Activated B cell treated with CpG ODN at 0.5 μM for 24 hours (primary cell): Measurements from ENCODE around the gene CFAP20DC. TPM values are rescaled to one million over a fixed set of nuclear protein-coding genes. Genes with fewer than 3 reads are reported as not detected.
A peak's percentile ranks its signal among the peaks of the same experiment; 100 is the strongest.
"Not testable (repeated sequence)": the region's sequence is repeated elsewhere in the genome, so short reads cannot be mapped to it uniquely, and the experiment has no call there.

Experiments used
- ATAC-seq: fragments of 200-7000 bp; cut with Tn5 transposase; one replicate; pipeline ENCODE4 v1.10.0; 2021; ENCODE audit warnings: low read depth, mild to moderate bottlenecking, moderate library complexity
- CTCF ChIA-PET: fragments of 350-600 bp; sonication (Branson Sonifier 250); formaldehyde crosslinking; loops from one replicate; lab custom pipeline; 2021; ENCODE audit warnings: antibody characterized with exemption; lab: Charles Lee
- POLR2A ChIA-PET: fragments of 350-600 bp; sonication (Branson Sonifier 250); formaldehyde crosslinking; loops from one replicate; lab custom pipeline; 2021; ENCODE audit warnings: antibody characterized with exemption; lab: Charles Lee
- DNase-seq: peaks from one replicate; pipeline ENCODE4 v3.0.0; 2022
- H3K27ac Mint-ChIP-seq: one replicate; pipeline ENCODE4 v1.8.0; 2020; ENCODE audit warnings: mixed read lengths
- H3K27me3 Mint-ChIP-seq: one replicate; pipeline ENCODE4 v1.8.0; 2021; ENCODE audit warnings: mixed read lengths
- H3K36me3 Mint-ChIP-seq: one replicate; pipeline ENCODE4 v1.8.0; 2021; ENCODE audit warnings: low read depth, mixed read lengths
- H3K4me1 Mint-ChIP-seq: one replicate; pipeline ENCODE4 v1.8.0; 2021; ENCODE audit warnings: mixed read lengths
- H3K4me3 Mint-ChIP-seq: one replicate; pipeline ENCODE4 v1.8.0; 2020; ENCODE audit warnings: mild to moderate bottlenecking, mixed read lengths
- H3K9me3 Mint-ChIP-seq: one replicate; pipeline ENCODE4 v1.8.0; 2020; ENCODE audit warnings: mixed read lengths
- CTCF ChIP-seq: fragments of 200-600 bp; IDR thresholded peaks from one replicate; pipeline ENCODE4 v1.8.0; 2022; ENCODE audit warnings: antibody characterized with exemption, mild to moderate bottlenecking
- intact Hi-C: fragments of 100-400 bp; cut with micrococcal nuclease; formaldehyde crosslinking; loops from one replicate; pipeline ENCODE4 v1.15.1; 2024
- total RNA-seq: library from RNA; stranded (reverse); gene quantifications from 2 replicates; pipeline ENCODE4 v1.2.3, GENCODE V29; 2022

CFAP20DC gene
- total RNA-seq, 1 donor from 2014 or later, result 1.6 TPM

DNA sequence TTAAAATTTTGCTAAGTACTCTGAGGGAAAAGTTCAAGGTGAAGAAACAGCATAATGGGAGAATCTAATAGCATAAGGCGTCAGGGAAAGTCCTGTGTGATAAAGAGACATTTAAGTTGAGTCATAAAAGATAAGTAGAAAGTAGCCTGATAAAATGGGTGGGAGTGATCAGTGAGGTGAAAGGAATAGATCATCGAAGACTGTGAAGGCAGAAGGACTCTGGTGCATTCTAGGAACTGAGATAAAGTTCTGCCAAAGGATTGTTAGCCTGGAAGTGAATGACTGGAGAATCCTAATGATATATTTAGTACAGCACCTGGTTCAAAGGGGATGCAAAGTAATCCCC, 149.9 kb downstream of the CFAP20DC start:
- CTCF ChIA-PET, result no interaction called here
- Mint-ChIP-seq H3K36me3 (no peaks in the 10 kb centered on the region), H3K4me3 (peak overlapping the region; percentile 50)

GRCh38 chr3:58899159-58899952, 150.5 kb downstream of the CFAP20DC start:
- TF ChIP-seq CTCF, result no peak
- ATAC-seq (peak; percentile 91), DNase-seq (peak; percentile 23)
- ChIA-PET CTCF (no interaction called here), POLR2A (no interaction called here)
- peaks cover 16% of the 10 kb centered on the region for H3K9me3 Mint-ChIP-seq
- H3K4me3 Mint-ChIP-seq, result peak overlapping the region; percentile 50
- H3K36me3 Mint-ChIP-seq, result no peaks in the 10 kb centered on the region
- peaks cover 34% of the 10 kb centered on the region for H3K4me1 Mint-ChIP-seq
- intact Hi-C loops, result loop anchor here (10.0 kb wide), 1 partner anchor 55 kb away; no protein-coding TSS in a partner anchor
- H3K27ac Mint-ChIP-seq, result peak overlapping the region; percentile 47
- H3K27me3 Mint-ChIP-seq, result no peaks in the 10 kb centered on the region

More for the DNA sequence above, 149.9 kb downstream of the CFAP20DC start:
- TF ChIP-seq CTCF, result no peak
- Mint-ChIP-seq H3K27me3 (no peaks in the 10 kb centered on the region), H3K27ac (peak overlapping the region; percentile 47), H3K9me3 (peaks cover 16% of the 10 kb centered on the region), H3K4me1 (peaks cover 34% of the 10 kb centered on the region)
- no peak for DNase-seq
- POLR2A ChIA-PET, result no interaction called here
- intact Hi-C loops, result loop anchor here (10.0 kb wide), 1 partner anchor 55 kb away; no protein-coding TSS in a partner anchor
- peak; percentile 16 for ATAC-seq

DNA sequence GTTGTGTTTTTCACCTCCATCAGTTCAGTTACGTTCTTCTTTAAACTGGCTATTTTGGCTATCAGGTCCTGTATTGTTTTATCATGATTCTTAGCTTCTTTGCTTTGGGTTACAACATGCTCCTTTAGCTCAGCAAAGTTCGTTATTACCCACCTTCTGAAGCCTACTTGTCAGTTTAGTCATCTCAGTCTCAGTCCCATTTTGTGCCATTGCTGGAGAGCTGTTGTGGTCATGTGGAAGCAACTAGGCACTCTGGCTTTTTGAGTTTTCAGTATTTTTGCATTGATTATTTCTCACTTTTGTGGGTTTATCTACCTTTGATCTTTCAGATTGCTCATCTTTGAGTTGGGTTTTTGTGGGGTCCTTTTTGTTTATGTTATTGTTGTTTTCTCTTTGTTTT, 151.3 kb downstream of the CFAP20DC start:
- ATAC-seq (no peak), DNase-seq (no peak)
- Mint-ChIP-seq H3K9me3 (peaks cover 16% of the 10 kb centered on the region), H3K4me3 (no peak overlapping the region), H3K27me3 (no peaks in the 10 kb centered on the region), H3K36me3 (no peaks in the 10 kb centered on the region), H3K27ac (no peak overlapping the region), H3K4me1 (peaks cover 34% of the 10 kb centered on the region)
- ChIA-PET POLR2A (no interaction called here), CTCF (no interaction called here)
- TF ChIP-seq CTCF, result no peak
- intact Hi-C loops, result loop anchor here (10.0 kb wide), 1 partner anchor 56 kb away; no protein-coding TSS in a partner anchor

DNA sequence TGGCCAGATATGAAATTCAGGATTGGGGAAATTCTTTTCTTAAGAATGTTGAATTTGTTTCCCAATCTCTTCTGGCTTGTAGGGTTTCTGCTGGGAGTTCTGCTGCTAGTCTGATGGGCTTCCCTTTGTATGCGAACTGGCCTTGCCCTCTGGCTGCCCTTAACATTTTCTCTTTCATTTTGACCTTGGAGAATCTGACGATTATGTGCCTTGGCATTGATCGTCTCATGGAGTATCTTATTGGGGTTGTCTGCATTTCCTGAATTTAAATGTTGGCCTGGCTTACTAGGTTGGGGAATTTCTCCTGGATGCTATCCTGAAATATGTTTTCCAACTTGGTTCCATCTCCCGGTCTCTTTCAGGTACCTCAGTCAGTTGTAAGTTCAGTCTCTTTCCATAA, 152.2 kb downstream of the CFAP20DC start:
- Mint-ChIP-seq H3K4me3 (no peak overlapping the region), H3K9me3 (peaks cover 10% of the 10 kb centered on the region), H3K4me1 (peaks cover 34% of the 10 kb centered on the region), H3K36me3 (no peaks in the 10 kb centered on the region), H3K27me3 (no peaks in the 10 kb centered on the region), H3K27ac (no peak overlapping the region)
- CTCF ChIA-PET, result no interaction called here
- DNase-seq (no peak), ATAC-seq (no peak)
- POLR2A ChIA-PET, result no interaction called here
- intact Hi-C loops, result loop anchor here (10.0 kb wide), 1 partner anchor 57 kb away; no protein-coding TSS in a partner anchor
- TF ChIP-seq CTCF, result no peak

- H3K4me3 Mint-ChIP-seq, POLR2A ChIA-PET, H3K36me3 Mint-ChIP-seq, ATAC-seq, CTCF ChIA-PET, DNase-seq, H3K27me3 Mint-ChIP-seq, H3K27ac Mint-ChIP-seq: not testable (repeated sequence)
- Mint-ChIP-seq H3K9me3 (peaks cover 16% of the 10 kb centered on the region), H3K4me1 (peaks cover 34% of the 10 kb centered on the region)
- intact Hi-C loops, result loop anchor here (10.0 kb wide), 1 partner anchor 59 kb away; no protein-coding TSS in a partner anchor
Observed at GRCh38 chr3:58895678-58896077, 154.1 kb downstream of the CFAP20DC start.

- H3K27me3 Mint-ChIP-seq, POLR2A ChIA-PET, DNase-seq, H3K27ac Mint-ChIP-seq, CTCF ChIA-PET, H3K4me3 Mint-ChIP-seq, H3K4me1 Mint-ChIP-seq, ATAC-seq, H3K36me3 Mint-ChIP-seq: not testable (repeated sequence)
- H3K9me3 Mint-ChIP-seq, result peaks cover 16% of the 10 kb centered on the region
- intact Hi-C loops, result loop anchor here (10.0 kb wide), 1 partner anchor 62 kb away; no protein-coding TSS in a partner anchor
Observed at GRCh38 chr3:58892526-58892925, 157.3 kb downstream of the CFAP20DC start.
